ENCODE measurements around the gene RASL10A. TPM values are rescaled to one million over a fixed set of nuclear protein-coding genes. Genes with fewer than 3 reads are reported as not detected.

Gene RASL10A
- total and polyA plus RNA-seq, 2 donors (not counting 1 experiment from before 2014, with no cell fraction given) = not detected

- no peak overlapping the region for H3K4me3 ChIP-seq (replicated peaks in 1 of 4; ENCODE audit: control extremely low read depth in 1 of 4, insufficient read depth in 1 of 4, low read depth in 3 of 4, low read length in 4 of 4)
- H3K4me1 ChIP-seq (ENCODE audit: control insufficient read depth, extremely low read depth, insufficient read depth, low read length) = no peaks in the 10 kb centered on the region
- H3K27me3 ChIP-seq (ENCODE audit: control insufficient read depth, insufficient read depth, low read length) = no peaks in the 10 kb centered on the region
- no peaks in the 10 kb centered on the region for H3K9me3 ChIP-seq (ENCODE audit: control insufficient read depth, insufficient read depth, low read depth, low read length)
- no peak for DNase-seq (ENCODE audit: low read depth in 2 of 2)
- no peak for TF ChIP-seq EZH2 (IDR thresholded peaks at IDR 0.05; ENCODE audit: low read length, missing control alignments)
- TF ChIP-seq, protein P1, sequence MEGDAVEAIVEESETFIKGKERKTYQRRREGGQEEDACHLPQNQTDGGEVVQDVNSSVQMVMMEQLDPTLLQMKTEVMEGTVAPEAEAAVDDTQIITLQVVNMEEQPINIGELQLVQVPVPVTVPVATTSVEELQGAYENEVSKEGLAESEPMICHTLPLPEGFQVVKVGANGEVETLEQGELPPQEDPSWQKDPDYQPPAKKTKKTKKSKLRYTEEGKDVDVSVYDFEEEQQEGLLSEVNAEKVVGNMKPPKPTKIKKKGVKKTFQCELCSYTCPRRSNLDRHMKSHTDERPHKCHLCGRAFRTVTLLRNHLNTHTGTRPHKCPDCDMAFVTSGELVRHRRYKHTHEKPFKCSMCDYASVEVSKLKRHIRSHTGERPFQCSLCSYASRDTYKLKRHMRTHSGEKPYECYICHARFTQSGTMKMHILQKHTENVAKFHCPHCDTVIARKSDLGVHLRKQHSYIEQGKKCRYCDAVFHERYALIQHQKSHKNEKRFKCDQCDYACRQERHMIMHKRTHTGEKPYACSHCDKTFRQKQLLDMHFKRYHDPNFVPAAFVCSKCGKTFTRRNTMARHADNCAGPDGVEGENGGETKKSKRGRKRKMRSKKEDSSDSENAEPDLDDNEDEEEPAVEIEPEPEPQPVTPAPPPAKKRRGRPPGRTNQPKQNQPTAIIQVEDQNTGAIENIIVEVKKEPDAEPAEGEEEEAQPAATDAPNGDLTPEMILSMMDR (conservative IDR thresholded peaks at IDR 0.05 in 1 of 2, IDR thresholded peaks at IDR 0.05 in 1 of 2; ENCODE audit: low read depth in 1 of 2, low read length in 2 of 2) = no peak
- peaks cover 5% of the 10 kb centered on the region for H3K79me2 ChIP-seq (ENCODE audit: control insufficient read depth, insufficient read depth, low read length)
- no peak overlapping the region for H2AFZ ChIP-seq (ENCODE audit: low read length)
- no peak overlapping the region for H3K27ac ChIP-seq (ENCODE audit: insufficient read depth, low read length)
- no peaks in the 10 kb centered on the region for H4K20me1 ChIP-seq (ENCODE audit: control insufficient read depth, extremely low read depth, insufficient read depth, low read length)
- H3K36me3 ChIP-seq (ENCODE audit: control insufficient read depth, insufficient read depth, low read length) = peaks cover 9% of the 10 kb centered on the region
- H3K4me2 ChIP-seq (ENCODE audit: extremely low read depth, insufficient read depth, low read length) = no peak overlapping the region
- no peak overlapping the region for H3K9ac ChIP-seq (ENCODE audit: insufficient read depth, low read length)
These were observed 12.6 kb downstream of the RASL10A start for GRCh38 chr22:29302681-29303465.

GRCh38 chr22:29302402-29302680 lies 13.2 kb downstream of the RASL10A start:
- Histone ChIP-seq H4K20me1 (ENCODE audit: control insufficient read depth, extremely low read depth, insufficient read depth, low read length) (no peaks in the 10 kb centered on the region), H3K27me3 (ENCODE audit: control insufficient read depth, insufficient read depth, low read length) (no peaks in the 10 kb centered on the region), H3K79me2 (ENCODE audit: control insufficient read depth, insufficient read depth, low read length) (no peaks in the 10 kb centered on the region), H3K4me1 (ENCODE audit: control insufficient read depth, extremely low read depth, insufficient read depth, low read length) (no peaks in the 10 kb centered on the region), H3K9me3 (ENCODE audit: control insufficient read depth, insufficient read depth, low read depth, low read length) (no peaks in the 10 kb centered on the region), H3K4me3 (replicated peaks in 1 of 4; ENCODE audit: control extremely low read depth in 1 of 4, insufficient read depth in 1 of 4, low read depth in 3 of 4, low read length in 4 of 4) (no peak overlapping the region), H3K27ac (ENCODE audit: insufficient read depth, low read length) (no peak overlapping the region), H2AFZ (ENCODE audit: low read length) (no peak overlapping the region), H3K4me2 (ENCODE audit: extremely low read depth, insufficient read depth, low read length) (no peak overlapping the region), H3K36me3 (ENCODE audit: control insufficient read depth, insufficient read depth, low read length) (peaks cover 11% of the 10 kb centered on the region), H3K9ac (ENCODE audit: insufficient read depth, low read length) (no peak overlapping the region)
- TF ChIP-seq, protein P1 (conservative IDR thresholded peaks at IDR 0.05 in 1 of 2, IDR thresholded peaks at IDR 0.05 in 1 of 2; ENCODE audit: low read depth in 1 of 2, low read length in 2 of 2) = no peak
- no peak for TF ChIP-seq EZH2 (IDR thresholded peaks at IDR 0.05; ENCODE audit: low read length, missing control alignments)
- no peak for DNase-seq (ENCODE audit: low read depth in 2 of 2)

- no peak for DNase-seq (ENCODE audit: low read depth in 2 of 2)
- H2AFZ ChIP-seq (ENCODE audit: low read length) = no peak overlapping the region
- H3K27me3 ChIP-seq (ENCODE audit: control insufficient read depth, insufficient read depth, low read length) = no peaks in the 10 kb centered on the region
- TF ChIP-seq, protein P1 (conservative IDR thresholded peaks at IDR 0.05 in 1 of 2, IDR thresholded peaks at IDR 0.05 in 1 of 2; ENCODE audit: low read depth in 1 of 2, low read length in 2 of 2) = no peak
- no peak for TF ChIP-seq EZH2 (IDR thresholded peaks at IDR 0.05; ENCODE audit: low read length, missing control alignments)
- no peak overlapping the region for H3K4me2 ChIP-seq (ENCODE audit: extremely low read depth, insufficient read depth, low read length)
- no peaks in the 10 kb centered on the region for H3K4me1 ChIP-seq (ENCODE audit: control insufficient read depth, extremely low read depth, insufficient read depth, low read length)
- H3K27ac ChIP-seq (ENCODE audit: insufficient read depth, low read length) = no peak overlapping the region
- H4K20me1 ChIP-seq (ENCODE audit: control insufficient read depth, extremely low read depth, insufficient read depth, low read length) = no peaks in the 10 kb centered on the region
- H3K79me2 ChIP-seq (ENCODE audit: control insufficient read depth, insufficient read depth, low read length) = no peaks in the 10 kb centered on the region
- H3K4me3 ChIP-seq (replicated peaks in 1 of 4; ENCODE audit: control extremely low read depth in 1 of 4, insufficient read depth in 1 of 4, low read depth in 3 of 4, low read length in 4 of 4) = no peak overlapping the region
- no peak overlapping the region for H3K9ac ChIP-seq (ENCODE audit: insufficient read depth, low read length)
- H3K9me3 ChIP-seq (ENCODE audit: control insufficient read depth, insufficient read depth, low read depth, low read length) = no peaks in the 10 kb centered on the region
- peaks cover 15% of the 10 kb centered on the region for H3K36me3 ChIP-seq (ENCODE audit: control insufficient read depth, insufficient read depth, low read length)
These were observed 13.6 kb downstream of the RASL10A start for GRCh38 chr22:29301716-29302401.

Measured in fibroblast of lung (primary cell).